ENCODE data around the gene TNFRSF18. TPM values are rescaled to one million over a fixed set of nuclear protein-coding genes. Genes with fewer than 3 reads are reported as not detected.

The TNFRSF18 gene
- total and polyA plus RNA-seq, 2 donors (not counting 3 experiments of a cell fraction or from before 2014, with no cell fraction given) = not detected

GRCh38 chr1:1170215-1171091, 35.9 kb downstream of the TNFRSF18 start:
- Histone ChIP-seq H3K9me1 (replicated peaks; ENCODE audit: control insufficient read depth, extremely low read depth, insufficient read depth, low read length) (no peaks in the 10 kb centered on the region), H3K9me3 (replicated peaks; ENCODE audit: control insufficient read depth, insufficient read depth, low read length) (no peaks in the 10 kb centered on the region), H3K4me3 (replicated peaks in 1 of 3; ENCODE audit: insufficient read depth in 1 of 3, low read depth in 1 of 3, low read length in 3 of 3) (no peak overlapping the region), H3K9ac (replicated peaks; ENCODE audit: extremely low read depth, insufficient read depth, low read length) (no peak overlapping the region), H3K4me2 (ENCODE audit: insufficient read depth, low read length) (no peak overlapping the region), H3K36me3 (ENCODE audit: control insufficient read depth in 2 of 2, extremely low read depth in 1 of 2, insufficient read depth in 2 of 2, low read length in 2 of 2) (no peaks in the 10 kb centered on the region), H3K27me3 (ENCODE audit: control insufficient read depth in 2 of 2, insufficient read depth in 2 of 2, low read length in 2 of 2) (peaks cover 16% of the 10 kb centered on the region in 2 experiments), H4K20me1 (replicated peaks; ENCODE audit: control insufficient read depth, extremely low read depth, insufficient read depth, low read length) (no peaks in the 10 kb centered on the region), H3K79me2 (ENCODE audit: control insufficient read depth, insufficient read depth, low read length) (no peaks in the 10 kb centered on the region), H2AFZ (ENCODE audit: low read depth, low read length) (no peak overlapping the region), H3K4me1 (ENCODE audit: control insufficient read depth, extremely low read depth, insufficient read depth, low read length) (no peaks in the 10 kb centered on the region), H3K27ac (ENCODE audit: insufficient read depth, low read depth, low read length) (no peak overlapping the region)
- dilution Hi-C loops (cut with MboI; ENCODE audit: extremely low pct_ligation_motif_present, low sequenced_read_pairs) (no loop called here), intact Hi-C loops (cut with micrococcal nuclease) (no loop called here)
- ChIA-PET POLR2A (no interaction called here), CTCF (no interaction called here)
- DNase-seq (ENCODE audit: low read depth, low spot score) (no peak), FAIRE-seq (no peak)
- TF ChIP-seq JUN (IDR thresholded peaks at IDR 0.05; ENCODE audit: borderline replicate concordance, insufficient read depth, insufficient read length, low read depth) = no peak
- no peak for TF ChIP-seq POLR2AphosphoS5 (IDR thresholded peaks at IDR 0.05; ENCODE audit: insufficient read depth, low read depth, low read length)
- no peak for TF ChIP-seq FOS (IDR thresholded peaks at IDR 0.05; ENCODE audit: borderline replicate concordance, insufficient read depth, low read length)
- no peak for TF ChIP-seq EZH2 (IDR thresholded peaks at IDR 0.05; ENCODE audit: borderline replicate concordance, low read depth, low read length, severe bottlenecking)
- no peak for TF ChIP-seq GATA2 (IDR thresholded peaks at IDR 0.05; ENCODE audit: insufficient read depth, insufficient read length, low read depth, low read length)
- TF ChIP-seq POLR2A (IDR thresholded peaks at IDR 0.05; ENCODE audit: low read depth, low read length) = no peak
- TF ChIP-seq MAX (IDR thresholded peaks at IDR 0.05; ENCODE audit: insufficient read depth, insufficient read length) = no peak
- TF ChIP-seq MYC (IDR thresholded peaks at IDR 0.05; ENCODE audit: low read depth, low read length) = no peak
- no peak for TF ChIP-seq CTCF (IDR thresholded peaks at IDR 0.05; ENCODE audit: extremely low read depth in 1 of 2, insufficient read depth in 1 of 2, low read depth in 1 of 2, low read length in 2 of 2)
- BruUV-seq (replicated peaks) = no TSS peak

All from endothelial cell of umbilical vein (primary cell).